GM18868 (cell line): Measurements from ENCODE around the gene ARMH1.
"Not testable (repeated sequence)": the region's sequence is repeated elsewhere in the genome, so short reads cannot be mapped to it uniquely, and the experiment has no call there.

Experiments
- ATAC-seq: cut with Tn5 transposase; IDR thresholded peaks from one replicate; pipeline ENCODE4 v1.9.1; 2021; ENCODE audit warnings: mild to moderate bottlenecking, moderate library complexity; ENCODE audit not compliant: unreplicated experiment

The ARMH1 gene

DNA sequence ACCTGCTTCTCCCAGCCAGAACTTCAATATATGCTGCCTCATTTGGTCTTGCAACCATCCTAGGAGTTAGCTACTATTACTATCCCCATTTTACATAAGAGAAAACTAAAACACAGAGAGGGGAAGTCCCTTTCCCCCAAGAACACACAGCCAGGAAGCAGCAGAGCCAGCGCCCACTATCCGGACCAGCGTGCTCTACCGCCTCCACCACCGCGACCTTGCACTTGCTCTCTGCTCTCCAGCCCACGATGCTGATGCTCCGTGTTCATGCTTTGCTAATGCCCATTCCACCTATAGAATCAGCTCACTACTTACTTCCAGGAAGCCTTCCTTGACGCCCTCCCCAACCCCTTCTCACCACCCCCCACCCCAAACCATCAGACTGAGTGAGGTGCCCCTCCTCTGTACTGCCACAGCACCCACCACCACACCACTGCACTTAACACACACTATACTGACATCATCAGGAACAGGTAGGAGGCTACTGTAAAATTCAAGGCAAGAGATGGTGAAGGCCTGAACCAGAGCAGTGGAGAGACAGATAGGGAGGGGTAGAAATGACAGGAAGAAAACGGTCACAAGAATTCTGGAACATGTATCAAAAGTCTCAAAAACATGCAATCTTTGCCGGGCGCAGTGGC is 9.7 kb upstream of the ARMH1 start:
- no peak for ATAC-seq

DNA sequence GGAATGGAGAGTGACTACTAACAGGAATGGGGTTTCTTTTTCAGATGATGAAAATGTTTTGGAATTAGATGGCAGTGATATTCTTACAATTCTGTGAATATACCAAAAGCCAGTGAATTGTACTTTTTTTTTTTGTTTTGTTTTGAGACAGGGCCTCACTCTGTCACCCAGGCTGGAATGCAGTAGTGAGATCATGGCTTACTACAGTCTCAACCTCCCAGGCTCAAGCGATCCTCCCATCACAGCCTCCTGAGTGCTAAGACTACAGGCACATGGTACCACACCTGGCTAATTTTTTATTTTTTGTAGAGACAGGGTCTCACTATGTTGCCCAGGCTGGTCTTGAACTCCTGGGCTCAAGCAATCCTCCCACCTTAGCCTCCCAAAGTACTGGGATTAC is 7.8 kb upstream of the ARMH1 start:
- not testable (repeated sequence) for ATAC-seq

DNA sequence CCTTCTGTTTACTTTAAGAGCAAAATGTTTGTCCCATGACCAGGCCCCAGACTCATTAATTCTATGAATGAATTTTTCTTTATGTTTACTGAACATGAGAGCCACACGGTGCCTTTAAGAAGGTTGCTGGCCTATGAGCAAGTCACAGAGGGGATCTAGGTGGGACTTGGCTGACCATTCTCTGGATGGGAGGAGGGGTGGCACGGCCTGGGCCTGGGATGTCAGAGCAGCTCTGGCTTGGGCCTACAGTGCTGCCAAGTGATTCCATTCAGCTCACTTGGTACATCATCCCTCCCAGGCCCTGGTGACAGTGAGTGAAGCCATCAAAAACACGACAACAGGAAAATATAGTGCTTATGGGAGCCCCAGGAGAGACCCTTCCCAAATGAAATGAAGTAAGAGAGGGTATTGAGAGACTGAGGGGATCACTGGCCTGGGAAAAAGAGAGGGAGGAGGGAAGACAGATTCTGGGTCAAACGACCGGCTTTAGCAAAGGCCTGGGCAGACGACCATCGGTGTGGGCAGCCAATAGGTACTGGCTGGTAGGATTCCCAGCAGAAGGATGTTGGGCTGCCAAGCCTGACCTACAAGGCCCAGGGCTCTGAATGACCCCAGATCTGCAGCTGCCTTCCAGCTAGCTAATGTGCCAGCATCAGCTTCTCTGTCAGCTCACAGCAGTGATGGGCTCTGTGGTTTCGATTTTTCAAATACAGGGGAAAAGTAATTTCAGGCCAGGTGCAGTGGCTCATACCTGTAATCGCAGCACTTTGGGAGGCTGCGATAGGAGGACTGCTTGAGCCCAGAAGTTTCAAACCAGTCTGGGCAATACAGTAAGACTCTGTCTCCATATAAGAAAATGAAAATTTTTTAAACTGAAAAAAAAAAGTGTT is 3.5 kb upstream of the ARMH1 start:
- ATAC-seq: no peak

DNA sequence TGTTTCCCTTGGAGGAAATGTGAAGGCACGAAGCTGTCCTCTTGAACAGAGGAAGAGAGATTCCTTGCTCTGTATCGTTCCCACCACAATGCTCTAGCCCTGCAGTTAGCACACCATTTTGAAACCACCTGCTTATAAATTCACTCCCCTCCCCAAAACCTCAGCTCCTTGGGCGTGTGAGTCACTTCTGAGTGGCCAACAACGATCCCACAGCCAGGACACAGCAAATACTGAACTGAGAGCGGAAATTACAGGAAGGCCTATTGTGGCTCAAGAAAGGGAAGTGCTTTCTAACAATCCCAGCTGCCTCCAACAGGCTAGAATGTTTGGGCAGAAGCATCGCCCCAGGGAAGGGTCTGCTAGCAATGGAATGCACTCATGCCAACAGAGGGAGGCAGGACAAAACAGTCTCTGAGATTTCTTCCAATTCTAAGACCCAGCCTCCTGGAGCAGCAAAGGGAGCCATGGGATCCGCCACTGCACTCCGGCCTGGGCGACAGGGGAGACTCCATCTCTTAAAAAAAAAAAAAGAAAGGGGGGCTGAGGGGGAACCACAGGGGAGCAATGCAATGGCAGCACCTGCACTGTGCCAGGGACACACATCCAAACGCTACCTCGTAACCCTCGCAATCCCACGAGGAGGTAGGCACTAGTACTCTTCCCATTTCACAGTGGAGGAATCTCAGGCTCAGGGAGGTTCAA is 2.1 kb upstream of the ARMH1 start:
- ATAC-seq: no peak

DNA sequence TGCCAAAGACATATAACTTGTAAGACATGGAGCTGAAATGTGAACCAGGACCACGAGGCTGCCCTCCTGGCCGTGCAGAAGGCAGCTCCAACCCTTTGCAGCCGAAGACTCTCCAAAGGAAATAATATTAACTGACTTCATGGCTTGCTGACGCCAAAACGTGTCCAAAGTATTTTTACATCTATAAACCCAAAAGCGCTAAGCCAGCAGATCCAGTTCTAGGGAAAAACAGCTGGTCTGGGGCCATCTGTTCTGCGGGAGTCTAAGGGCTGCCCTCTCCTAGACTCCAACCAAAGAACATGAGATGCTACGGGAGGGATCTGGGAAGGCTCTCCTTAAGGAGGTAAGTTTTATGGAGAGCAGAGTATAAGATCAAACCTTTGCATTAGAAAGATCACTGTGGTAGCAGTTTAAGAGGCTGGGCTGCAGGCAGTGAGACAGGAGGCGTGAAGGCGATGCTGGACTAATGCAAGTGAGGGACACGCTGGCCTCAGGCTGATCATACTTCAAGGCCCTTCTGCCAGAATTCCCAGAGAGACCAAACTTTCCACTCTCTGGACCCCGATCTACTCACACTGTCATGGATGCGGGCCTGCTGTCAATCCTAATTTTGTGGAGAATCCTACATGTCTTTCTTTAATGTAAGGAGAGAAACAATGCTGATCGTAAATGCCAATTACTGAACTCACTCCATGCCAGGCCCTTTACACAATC is 1.4 kb upstream of the ARMH1 start:
- ATAC-seq: no peak

DNA sequence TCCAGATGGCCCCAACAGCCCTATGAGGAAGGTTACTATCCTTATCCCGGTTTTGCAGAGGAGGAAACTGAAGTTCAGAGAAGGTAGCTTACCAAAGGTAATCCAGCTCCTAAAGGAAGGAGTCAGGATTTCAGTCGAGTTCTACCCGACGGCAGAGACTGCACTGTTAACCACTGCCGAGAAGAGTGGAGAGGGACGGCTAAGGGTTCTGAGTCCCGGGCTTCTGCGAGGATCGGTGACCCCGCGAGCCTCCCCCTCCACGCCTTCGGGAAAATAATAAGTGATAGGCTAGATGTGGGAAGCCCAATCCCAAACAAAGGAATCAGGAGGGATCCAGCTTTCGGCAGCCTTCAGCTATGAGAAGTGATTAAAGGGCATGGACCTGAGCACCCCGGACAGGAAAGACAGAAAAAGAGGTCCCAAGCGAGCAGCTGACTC is 820 bp upstream of the ARMH1 start:
- ATAC-seq: no peak

DNA sequence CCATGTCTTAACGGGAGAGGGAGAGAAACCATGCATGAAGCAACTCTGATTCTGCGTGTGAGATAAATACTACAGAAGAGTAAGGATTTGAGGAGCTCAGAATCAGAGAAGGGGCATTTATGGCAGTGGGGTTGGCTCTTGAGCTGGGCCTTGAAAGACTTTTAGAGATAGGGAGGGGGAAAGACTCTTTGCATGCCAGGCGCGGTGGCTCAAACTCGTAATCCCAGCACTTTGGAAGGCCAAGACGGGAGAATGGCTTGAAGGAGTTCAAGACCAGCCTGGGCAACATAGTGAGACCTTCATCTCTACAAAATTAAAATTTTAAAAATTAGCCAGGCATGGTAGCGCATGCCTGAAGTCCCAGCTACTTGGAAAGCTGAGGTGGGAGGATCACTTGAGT is 672 bp downstream of the ARMH1 start:
- no peak for ATAC-seq

DNA sequence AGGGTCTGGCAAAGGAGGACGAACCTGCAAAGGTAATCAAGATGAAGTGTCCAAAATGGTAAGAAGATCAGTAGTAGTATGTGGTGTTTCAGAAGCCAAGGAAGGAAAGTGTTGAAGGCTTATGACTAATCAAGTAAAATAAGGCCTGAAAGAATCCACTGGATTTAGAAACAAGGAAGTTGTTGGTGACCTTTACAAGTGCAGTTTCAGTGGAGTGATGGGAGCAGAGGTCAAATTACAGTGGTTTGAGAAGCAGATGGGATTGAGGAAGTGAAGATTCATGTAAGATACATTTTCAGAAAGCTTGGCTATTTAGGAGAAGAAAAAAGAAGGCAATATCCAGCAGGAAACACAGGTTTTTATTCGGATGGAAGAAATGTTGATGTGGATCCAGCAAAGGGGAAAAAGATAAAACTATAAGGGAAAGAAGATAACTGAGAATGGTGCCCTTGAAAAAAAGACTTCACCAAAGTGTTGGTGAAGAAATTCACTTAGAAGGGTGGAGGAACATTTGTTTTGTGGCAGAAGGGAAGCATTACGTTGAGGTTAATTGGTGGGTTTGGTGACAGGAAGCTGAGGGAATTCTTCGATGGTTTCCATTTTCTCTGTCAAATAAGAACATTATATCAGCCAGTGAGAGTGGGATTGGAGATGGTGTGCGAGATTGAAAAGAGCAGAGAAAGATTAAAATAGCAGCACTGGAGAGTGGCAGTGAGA is 2.1 kb downstream of the ARMH1 start:
- no peak for ATAC-seq

DNA sequence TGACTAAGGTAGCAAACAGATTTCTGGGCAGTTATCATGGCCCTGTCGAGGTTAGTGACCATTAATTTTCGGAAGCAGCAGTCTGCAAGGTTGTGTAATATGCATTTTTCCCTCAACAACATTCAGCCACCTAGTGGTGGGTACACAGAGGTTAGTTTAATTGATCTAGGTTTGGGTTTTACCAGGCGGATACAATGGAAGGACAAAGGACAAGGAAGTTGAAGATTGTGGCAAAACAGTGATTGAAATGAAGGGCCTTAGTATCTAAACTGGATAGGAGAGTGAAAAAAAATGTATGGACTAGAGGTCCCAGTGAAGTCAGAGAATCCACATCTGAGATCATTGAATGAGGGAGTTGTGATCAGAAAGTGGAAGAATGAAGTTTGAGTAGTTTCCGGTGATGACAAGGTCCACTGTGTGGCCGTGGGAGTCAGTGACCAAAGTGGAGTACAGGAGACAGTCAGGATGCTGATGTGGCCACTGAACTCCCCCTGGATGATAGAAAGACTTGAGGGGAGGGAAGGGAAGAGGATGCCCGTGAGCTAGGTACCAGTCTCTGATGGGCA is 2.8 kb downstream of the ARMH1 start:
- ATAC-seq: no peak

DNA sequence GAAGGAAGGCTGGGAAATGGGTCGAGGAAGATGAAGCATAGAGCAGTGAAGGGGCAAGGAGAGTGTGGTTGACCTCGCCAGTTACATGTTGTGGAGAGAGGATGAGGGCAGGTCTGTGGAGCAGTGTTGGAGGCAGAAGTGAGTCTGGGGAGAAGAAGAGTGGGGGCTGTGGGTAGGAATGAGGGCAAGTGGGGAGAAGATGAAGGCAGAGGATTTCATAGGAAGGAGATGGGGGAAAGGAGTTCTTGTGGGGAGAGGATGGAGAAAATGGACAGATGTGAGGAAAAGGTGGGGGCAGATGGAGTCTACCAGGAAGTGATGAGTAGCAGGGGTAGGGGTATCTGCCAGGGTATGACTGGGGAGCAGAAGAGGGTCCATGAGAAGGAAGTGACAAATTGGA is 3.6 kb downstream of the ARMH1 start:
- ATAC-seq: no peak

DNA sequence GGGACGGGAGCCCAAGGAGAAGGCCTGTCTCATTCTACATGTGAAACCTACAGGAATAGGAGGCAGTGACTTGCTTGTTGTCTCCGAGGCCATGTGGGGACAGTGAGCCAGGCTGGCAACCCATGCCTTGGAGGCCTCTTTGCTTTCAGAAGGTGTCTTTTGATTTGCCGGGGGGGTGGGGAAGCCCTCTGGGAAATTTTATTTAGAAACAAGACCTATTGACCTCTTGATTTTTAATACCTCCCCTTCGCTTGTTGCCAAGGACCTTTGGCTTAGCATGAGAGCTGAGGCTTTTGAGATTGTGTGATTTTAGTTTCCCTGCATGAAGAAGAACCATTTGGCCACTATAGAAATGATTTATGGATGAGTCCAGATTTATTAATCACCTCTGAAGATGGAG is 4.1 kb downstream of the ARMH1 start:
- ATAC-seq: no peak

DNA sequence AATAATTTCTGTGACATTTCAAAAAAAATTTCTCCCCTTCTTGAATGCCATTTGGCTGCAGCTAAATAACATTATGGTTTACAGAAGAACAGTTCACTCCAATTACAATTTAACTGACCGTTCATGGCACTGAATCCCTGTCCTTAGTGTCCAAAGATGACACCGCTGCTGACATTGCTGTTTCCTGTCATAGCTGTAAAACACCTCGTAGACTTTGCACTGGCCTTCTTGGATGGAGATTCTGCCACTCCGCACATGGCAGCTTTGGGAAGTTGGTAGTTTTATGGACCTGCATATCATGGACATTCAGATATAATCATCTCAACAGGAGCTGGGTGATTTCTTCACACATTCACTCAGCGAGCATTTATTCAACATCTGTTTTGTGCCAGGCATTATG is 5.0 kb downstream of the ARMH1 start:
- ATAC-seq: no peak

DNA sequence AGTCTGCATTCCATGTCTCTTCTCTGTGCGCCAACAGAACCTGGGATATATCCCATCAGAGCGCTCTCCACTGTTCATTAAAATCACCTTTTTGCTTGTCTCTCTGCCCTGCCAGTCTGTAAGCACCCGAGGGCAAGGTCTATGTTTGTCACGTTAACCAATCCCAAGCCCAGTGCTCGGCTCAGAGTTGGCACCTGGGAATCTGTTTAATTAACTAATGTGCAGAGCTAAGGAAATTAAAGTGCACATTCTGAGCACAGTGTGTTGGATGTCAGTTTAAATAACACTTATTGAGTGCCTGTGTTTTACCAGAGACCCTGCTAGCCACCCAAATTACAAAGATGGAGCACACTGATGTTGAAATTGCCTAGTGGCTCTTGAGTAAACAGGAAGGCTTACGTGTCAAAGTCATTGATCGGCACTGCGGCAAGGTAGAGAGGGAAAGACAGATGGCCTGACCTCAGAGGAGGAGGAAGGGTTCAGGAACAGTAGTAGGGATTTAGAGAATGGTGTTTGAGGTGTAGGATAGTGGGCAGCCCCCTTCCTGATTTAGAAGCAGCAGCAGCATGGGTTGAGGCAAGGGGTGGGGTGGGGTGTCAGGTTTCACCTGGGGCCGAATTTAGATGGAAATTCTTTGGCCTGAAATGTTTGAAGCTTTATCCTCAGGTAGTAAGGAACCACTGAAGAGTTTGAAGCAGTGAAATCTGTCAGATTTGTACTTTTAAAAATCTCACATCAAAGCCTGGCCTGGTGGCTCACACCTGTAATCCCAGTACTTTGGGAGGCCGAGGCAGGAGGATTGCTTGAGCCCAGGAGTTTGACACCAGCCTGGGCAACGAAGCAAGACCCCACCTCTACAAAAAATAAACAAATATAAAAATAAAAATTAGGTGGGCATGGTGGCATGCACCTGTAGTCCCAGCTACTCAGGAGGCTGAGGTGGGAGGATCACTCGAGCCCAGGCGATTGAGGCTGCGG is 7.7 kb downstream of the ARMH1 start:
- ATAC-seq: no peak

DNA sequence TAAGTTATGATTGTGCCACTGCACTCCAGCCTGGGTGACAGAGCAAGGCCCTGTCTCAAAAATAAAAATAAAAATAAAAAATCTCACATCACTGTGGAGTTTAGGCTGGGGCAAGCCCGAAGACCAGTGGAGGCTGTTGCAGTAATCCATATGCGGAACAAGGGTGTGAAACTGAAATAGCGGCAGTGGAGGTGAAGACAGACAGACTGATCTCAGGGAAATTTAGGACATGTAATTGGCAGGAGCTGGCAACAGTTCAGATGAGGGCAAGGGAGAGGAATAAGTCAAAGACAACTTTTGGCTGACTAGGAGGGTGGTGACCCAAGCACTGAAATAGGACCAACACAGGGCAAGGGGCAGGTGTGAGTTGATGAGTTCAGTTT is 8.4 kb downstream of the ARMH1 start:
- no peak for ATAC-seq

DNA sequence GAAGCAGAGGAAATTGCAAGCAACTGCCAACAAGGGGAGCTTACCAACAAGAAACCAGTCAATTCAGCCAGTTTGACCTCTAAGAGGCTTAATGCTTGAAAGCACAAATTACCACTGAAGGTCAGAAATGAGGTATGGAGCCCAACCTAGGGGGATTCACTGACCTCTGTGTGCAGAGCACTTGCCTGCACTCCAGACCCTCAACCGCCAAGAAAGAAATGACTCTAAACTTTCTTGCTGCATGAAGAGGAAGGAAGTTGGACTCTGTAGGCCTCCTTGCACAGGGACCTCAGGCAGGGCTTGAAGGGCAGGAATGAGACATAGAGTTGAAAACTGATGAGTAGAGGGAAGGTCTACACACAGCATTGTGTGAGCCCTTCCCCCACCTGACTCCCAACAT is 10.0 kb downstream of the ARMH1 start:
- ATAC-seq: peak; percentile 75

DNA sequence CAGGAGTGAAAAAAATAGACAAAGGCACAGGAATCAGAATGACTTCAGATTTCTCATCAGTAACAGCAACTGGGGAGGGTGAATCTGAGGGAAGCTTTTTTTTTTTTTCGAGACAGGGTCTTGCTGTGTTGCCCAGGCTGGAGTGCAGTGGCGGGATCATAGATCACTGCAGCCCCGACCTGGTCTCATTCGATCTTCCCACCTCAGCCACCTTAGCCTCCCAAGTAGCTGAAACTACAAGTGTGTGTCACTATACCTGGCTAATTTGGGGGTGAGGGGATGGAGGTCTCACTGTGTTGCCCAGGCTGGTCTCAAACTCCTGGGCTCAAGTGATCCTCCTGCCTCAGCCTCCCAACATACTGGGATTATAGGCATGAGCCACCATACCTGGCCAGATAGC is 10.7 kb downstream of the ARMH1 start:
- ATAC-seq: no peak

DNA sequence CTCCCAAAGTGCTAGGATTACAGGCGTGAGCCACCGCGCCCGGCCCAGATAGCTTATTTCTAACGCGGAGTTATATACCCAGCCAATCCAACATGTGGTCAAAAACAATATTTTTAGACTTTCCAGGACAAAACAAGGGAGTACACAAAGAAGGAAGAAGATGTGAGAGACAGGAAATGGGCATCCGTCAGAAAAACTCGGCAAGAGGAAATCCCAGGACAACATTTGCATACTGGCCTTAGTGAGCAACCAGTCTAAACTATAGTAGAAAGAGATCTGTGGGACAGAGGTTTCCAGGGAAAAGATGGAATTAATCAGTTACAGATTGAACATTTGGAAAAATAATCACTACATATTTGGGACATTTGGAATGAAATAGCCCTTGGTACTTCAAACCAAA is 11.4 kb downstream of the ARMH1 start:
- ATAC-seq: no peak

DNA sequence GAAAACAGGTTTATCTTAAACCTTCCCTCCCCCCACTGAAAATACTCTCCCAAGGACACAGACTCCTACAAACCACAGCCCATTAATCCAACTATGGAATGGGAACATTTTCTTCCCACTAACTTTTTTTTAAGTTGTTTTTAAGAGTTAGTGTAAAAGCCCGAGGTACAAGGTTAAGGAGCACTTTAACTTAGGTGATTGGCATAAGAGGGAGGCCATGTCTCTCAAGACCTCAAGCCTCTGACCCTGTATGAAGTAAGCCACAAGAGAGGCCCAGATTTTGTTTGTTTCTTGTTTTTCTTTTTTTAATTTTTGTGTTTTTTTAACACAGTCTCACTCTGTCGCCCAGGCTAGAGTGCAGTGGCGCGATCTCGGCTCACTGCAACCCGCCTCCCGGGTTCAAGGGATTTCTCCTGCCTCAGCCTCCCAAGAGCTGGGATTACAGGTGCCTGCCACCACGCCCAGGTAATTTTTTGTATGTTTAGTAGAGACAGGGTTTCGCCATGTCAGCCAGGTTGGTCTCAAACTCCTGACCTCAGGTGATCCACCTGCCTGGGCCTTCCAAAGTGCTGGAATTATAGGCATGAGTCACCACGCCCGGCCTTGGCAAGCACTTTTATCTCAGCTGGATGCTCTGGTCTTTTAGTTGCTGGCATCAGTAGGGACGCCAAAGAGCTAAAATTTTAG is 14.4 kb downstream of the ARMH1 start:
- ATAC-seq: no peak

DNA sequence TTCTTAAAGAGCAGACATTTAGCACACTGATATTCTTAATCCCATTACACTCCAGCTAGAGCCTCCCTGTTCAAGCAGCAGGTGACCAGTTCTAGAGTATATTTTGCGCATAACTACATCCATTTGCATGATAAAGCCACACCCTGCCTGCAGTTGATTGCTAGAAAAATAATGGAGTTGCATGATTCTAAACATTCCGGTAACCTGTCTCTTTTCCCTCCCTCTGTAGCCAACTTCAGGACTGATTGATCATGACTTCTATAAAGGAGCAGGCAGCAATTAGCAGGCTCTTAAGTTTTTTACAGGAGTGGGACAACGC is 14.9 kb downstream of the ARMH1 start:
- ATAC-seq: no peak
